ENCODE measurements around the gene SPEG. TPM values are rescaled to one million over a fixed set of nuclear protein-coding genes. Genes with fewer than 3 reads are reported as not detected.

The SPEG gene
- total and polyA plus RNA-seq, 2 experiments from 2014 or later, result 12.6 to 32.4 TPM

DNA sequence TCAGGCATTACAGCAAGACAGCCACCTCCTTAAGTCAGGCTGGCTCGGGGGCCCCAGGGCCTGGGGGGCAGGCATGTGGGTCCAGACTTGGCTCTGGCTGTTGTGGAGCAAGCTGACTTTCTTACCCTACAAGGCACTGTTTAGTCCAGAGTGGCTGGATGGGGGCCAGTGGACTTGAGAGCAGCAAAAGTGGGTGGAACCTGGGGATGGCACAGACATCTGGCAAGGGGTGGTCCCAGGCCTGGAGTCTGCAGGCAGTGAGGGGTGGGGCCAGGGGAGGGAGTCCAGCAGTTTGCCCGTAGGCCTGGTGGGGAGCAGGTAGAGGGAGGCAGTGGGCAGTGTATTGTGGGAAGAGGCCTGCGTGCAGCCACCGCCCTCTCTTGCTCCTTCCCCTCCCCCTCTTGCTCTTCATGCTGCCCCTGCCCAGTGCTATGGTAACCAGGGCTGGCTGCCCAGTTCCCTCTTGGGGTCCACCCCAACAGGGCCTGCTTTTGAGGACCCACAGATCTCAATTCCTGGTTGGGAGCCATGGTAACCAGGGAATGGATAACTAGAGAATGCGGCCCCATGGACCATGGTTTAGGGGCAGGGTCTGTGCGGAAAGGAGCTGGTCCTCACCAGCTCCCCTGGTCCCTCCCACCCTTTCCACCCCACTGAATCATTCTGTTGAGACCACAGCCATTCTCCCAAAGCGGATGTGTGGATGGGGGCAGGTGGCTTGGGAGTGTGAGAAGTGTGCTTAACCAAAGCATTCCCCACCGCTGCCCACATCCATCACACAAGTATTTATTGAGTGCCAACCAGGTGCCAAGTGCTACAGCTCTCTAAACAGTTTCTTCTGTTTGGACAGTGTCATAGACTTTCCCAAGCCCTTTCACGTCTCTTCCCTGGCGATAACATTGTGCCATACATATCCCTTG lies 19.3 kb downstream of the SPEG start:
- Histone ChIP-seq H3K36me3 (ENCODE audit: insufficient read depth) (no peaks in the 10 kb centered on the region), H3K27ac (ENCODE audit: low read depth) (no peak overlapping the region), H3K79me2 (replicated peaks; ENCODE audit: insufficient read depth) (no peaks in the 10 kb centered on the region), H3K27me3 (ENCODE audit: insufficient read depth) (no peaks in the 10 kb centered on the region), H3K4me1 (ENCODE audit: insufficient read depth) (peaks cover 6% of the 10 kb centered on the region; the same call in 1 of the 2 replicates), H2AFZ (no peak overlapping the region), H3K4me3 (no peak overlapping the region), H4K20me1 (replicated peaks; ENCODE audit: insufficient read depth) (no peaks in the 10 kb centered on the region; the same call in 1 of the 2 replicates), H3K4me2 (no peak overlapping the region), H3K9me2 (ENCODE audit: insufficient read depth) (no peaks in the 10 kb centered on the region), H3F3A (replicated peaks; ENCODE audit: low read depth) (peaks cover 4% of the 10 kb centered on the region; the same call in 1 of the 2 replicates)
- H3K4me3 Mint-ChIP-seq, result no peak overlapping the region
- TF ChIP-seq ZNF462 (CRISPR knock-in tag; IDR thresholded peaks at IDR 0.05), result no peak
- TF ChIP-seq ETS1 (IDR thresholded peaks at IDR 0.05), result no peak
- TF ChIP-seq EZH2 (IDR thresholded peaks at IDR 0.05; ENCODE audit: low read depth, unreplicated experiment), result no peak
- TF ChIP-seq POLR2AphosphoS5 (IDR thresholded peaks at IDR 0.05; ENCODE audit: low read depth), result no peak
- no peak for TF ChIP-seq REST (IDR thresholded peaks at IDR 0.05; ENCODE audit: unreplicated experiment)
- no peak for TF ChIP-seq ZNF114 (CRISPR knock-in tag; IDR thresholded peaks at IDR 0.05)
- no peak for TF ChIP-seq STAT1 (IDR thresholded peaks at IDR 0.05; ENCODE audit: unreplicated experiment)
- no peak for TF ChIP-seq CREB1 (CRISPR knock-in tag; IDR thresholded peaks at IDR 0.05; ENCODE audit: low read depth)
- TF ChIP-seq ZNF331 (CRISPR knock-in tag; IDR thresholded peaks at IDR 0.05; ENCODE audit: low read depth), result no peak
- TF ChIP-seq JUNB (IDR thresholded peaks at IDR 0.05; ENCODE audit: unreplicated experiment), result no peak
- TF ChIP-seq EZH2phosphoT487 (IDR thresholded peaks at IDR 0.05; ENCODE audit: unreplicated experiment), result no peak
- TF ChIP-seq NANOG (IDR thresholded peaks at IDR 0.05; ENCODE audit: borderline replicate concordance), result no peak
- TF ChIP-seq, protein P1, sequence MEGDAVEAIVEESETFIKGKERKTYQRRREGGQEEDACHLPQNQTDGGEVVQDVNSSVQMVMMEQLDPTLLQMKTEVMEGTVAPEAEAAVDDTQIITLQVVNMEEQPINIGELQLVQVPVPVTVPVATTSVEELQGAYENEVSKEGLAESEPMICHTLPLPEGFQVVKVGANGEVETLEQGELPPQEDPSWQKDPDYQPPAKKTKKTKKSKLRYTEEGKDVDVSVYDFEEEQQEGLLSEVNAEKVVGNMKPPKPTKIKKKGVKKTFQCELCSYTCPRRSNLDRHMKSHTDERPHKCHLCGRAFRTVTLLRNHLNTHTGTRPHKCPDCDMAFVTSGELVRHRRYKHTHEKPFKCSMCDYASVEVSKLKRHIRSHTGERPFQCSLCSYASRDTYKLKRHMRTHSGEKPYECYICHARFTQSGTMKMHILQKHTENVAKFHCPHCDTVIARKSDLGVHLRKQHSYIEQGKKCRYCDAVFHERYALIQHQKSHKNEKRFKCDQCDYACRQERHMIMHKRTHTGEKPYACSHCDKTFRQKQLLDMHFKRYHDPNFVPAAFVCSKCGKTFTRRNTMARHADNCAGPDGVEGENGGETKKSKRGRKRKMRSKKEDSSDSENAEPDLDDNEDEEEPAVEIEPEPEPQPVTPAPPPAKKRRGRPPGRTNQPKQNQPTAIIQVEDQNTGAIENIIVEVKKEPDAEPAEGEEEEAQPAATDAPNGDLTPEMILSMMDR (conservative IDR thresholded peaks at IDR 0.05; ENCODE audit: low read depth in 2 of 2), result no peak
- peaks cover 20% of the 10 kb centered on the region for H3K27me3 Mint-ChIP-seq (ENCODE audit: insufficient read depth, low read depth, poor library complexity)
- H3K36me3 Mint-ChIP-seq (ENCODE audit: low read depth), result peaks cover 5% of the 10 kb centered on the region; the same call in 2 of the 3 replicates
- H3K4me1 Mint-ChIP-seq, result peaks cover 33% of the 10 kb centered on the region
- H3K27ac Mint-ChIP-seq, result no peak overlapping the region; the same call in 1 of the 2 replicates
- no peaks in the 10 kb centered on the region for H3K9me3 Mint-ChIP-seq
- peak; percentile 27 for DNase-seq (ENCODE audit: low spot score)
- ATAC-seq, result no peak

Measured in GM23338 (cell line).